C1 segment of cervical spinal cord (tissue), 14 donors: ENCODE data around the gene SNX6.
"Not testable (repeated sequence)": the region's sequence is repeated elsewhere in the genome, so short reads cannot be mapped to it uniquely, and the experiment has no call there.

Experiments used
- DNase-seq, 14 donors: peaks; one replicate each; lab custom pipeline; 2025; lab: John Stamatoyannopoulos, UW

SNX6 gene

DNA sequence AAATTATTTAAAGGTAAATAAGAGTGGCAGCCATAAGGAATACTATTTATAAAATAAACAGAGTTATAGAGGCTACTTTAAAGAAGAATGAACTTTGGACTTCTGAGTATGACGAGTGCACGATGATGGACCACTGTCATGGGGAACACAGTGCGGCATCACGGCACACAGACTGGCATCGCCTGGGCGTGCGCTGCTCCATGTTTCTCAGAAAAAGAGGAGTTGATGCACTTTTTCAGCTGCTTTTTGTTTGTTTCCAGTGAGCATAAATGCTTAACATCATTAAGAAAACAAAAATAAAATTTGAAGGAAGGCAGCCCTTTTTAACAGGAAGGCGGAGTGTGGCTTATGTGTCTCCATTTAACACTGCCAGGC is 67.2 kb downstream of the SNX6 start:
- DNase-seq, result no peak

DNA sequence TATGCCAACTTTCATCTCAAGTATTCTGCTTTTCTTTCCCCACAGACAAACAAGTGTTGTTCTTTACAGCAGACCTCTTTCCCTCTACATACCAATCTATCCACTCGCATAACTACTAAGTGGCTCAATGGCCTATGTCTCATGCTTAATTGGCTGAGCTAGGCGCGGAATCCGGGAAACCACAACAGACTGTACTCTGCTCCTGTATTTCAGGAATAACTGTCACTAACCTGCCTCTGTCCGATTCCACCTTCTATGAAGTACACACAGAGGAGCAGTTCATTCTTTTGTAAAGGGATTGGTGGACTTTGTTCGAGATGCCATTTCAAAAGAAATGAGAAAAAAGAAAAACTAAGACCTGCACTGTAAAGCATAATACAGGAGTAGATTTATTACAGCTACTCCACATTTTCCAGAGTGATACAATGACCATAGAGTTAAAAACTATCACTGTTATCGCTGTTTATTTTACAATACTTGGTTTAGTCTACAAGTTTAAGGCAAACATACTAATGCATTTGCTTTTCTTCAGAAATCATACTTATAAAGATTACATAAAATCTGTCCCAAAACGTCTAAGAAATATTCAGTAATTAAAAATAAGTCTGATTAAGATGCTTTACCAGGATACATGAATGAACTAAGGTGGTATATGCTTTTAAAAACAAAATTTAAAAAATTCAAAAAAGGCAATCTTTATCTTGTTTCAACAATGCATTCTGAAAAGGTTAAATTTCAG is 67.7 kb downstream of the SNX6 start:
- DNase-seq, result not testable (repeated sequence)

GRCh38 chr14:34556498-34556829 is 73.5 kb downstream of the SNX6 start:
- not testable (repeated sequence) for DNase-seq

- not testable (repeated sequence) for DNase-seq
Observed at GRCh38 chr14:34555583-34556497, 74.1 kb downstream of the SNX6 start.

- DNase-seq, result no peak
Observed at GRCh38 chr14:34554540-34555250, 75.3 kb downstream of the SNX6 start.

- not testable (repeated sequence) for DNase-seq
Observed at GRCh38 chr14:34549276-34549966, 80.5 kb downstream of the SNX6 start.

- DNase-seq, result no peak
Observed at GRCh38 chr14:34548472-34548981, 81.4 kb downstream of the SNX6 start.

DNA sequence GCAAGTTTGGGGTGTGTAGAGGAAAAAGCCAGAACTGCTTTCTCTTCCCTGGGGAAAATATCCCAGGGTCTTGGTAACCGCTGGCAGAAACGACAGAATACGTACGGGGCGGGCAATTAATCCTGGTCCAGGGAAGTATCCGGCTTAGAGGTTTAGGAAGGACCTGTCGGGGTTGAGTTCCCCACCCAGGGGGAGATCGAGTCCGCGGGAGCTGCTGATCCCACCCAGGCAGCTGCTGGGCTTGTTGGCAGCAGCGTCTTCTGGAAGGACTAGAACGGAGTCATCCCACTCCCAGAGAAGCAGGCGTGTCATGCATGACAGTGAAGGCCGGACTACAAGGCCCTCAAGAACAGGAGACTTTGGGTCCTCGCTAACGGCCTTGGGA is 82.8 kb downstream of the SNX6 start:
- not testable (repeated sequence) for DNase-seq

DNA sequence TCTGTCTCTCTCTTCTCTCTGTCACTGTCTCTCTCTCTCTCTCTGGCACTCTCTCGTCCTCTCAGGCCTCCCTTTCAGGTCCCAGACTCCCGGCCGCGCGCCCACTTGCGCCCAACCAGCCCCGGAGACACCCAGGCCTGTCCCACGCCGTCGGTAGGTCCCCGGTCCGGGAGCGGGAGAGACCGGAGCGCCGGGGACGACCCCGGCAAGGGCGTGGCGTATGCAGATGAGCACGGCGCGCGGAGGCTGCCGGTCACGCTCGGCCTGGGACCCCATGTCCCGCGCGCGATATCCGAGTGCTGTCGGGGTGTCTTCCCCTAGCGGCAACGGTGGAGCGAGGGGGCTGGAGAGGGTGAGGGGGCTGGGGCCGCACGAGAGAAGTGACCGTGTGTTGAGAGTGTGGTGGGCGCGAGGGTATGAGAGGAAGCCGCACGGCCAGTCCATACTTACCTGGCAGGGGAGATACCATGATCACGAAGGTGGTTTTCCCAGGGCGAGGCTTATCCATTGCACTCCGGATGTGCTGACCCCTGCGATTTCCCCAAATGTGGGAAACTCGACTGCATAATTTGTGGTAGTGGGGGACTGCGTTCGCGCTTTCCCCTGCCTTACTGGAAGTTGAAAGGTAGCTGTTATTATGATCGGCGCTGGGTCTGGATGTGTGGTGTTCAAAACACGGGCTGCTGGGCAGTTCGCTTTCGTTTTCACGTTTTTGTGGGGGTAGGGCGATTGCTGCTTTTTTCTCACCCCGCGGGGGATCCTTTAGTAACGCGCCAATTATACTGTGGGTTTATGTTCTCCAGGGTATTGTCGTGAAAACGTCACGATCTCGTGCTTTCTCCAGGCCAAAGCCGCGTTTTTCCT is 83.4 kb downstream of the SNX6 start:
- DNase-seq, result not testable (repeated sequence)

DNA sequence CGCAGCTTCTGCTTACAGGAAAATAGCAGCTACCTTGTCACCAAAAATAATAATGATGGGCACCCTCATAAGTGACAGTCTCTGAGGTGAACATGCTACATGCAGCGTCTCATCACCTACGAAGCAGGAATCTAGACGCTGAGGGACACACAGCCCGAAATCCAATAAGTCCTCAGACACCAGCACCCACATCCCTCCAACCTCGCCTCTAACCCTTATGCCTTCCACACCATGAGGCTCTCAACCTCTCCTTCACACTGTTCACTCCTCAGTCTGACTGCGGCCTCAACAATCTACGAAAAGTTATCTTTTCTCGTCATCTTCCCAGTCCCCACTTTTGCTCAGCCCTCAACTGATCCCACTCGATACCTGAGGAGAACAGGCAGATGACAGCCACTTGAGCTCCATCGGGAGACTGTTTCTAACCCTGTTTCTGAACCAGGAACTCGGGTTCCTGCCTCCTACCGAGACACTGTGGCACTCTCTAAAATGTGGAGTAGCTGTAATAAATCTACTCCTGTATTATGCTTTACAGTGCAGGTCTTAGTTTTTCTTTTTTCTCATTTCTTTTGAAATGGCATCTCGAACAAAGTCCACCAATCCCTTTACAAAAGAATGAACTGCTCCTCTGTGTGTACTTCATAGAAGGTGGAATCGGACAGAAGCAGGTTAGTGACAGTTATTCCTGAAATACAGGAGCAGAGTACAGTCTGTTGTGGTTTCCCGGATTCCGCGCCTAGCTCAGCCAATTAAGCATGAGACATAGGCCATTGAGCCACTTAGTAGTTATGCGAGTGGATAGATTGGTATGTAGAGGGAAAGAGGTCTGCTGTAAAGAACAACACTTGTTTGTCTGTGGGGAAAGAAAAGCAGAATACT is 89.5 kb downstream of the SNX6 start:
- DNase-seq, result not testable (repeated sequence)

DNA sequence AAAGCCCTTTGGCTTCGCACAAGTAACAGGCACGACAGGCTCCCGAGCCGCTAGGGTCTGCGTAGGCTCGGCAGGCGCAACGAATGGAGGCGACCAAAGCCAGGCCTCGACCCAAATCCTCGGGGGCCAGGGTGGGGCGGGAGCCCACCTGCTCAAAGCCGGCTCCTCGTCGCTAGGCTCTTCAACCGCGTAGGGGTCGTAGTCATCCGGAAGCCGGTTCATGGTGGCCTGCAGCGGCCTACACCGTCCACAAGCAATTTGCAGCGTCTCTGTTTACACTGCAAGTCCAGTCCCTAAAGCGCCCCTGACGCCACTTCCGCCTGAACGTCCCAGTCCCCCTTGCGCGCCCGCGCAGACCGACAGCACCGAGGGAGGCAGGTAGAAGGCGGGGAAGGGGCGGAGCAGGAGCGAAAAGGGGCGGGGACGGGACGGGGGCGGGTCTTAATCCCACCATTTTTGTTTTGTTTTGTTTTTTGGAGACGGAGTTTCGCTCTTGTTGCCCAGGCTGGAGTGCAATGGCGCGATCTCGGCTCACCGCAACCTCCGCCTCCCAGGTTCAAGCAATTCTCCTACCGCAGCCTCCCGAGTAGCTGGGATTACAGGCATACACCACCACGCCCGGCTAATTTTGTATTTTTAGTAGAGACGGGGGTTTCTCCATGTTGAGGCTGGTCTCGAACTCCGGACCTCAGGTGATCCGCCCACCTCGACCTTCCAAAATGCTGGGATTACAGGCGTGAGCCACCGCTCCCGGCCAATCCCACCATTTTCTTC is 90.4 kb downstream of the SNX6 start, which contains the start of gene EAPP:
TSS of gene EAPP (minus strand) at position 295 of the 774 bp plus-strand sequence. CDS start at position 222, 73 bp downstream.
- DNase-seq, result no peak

DNA sequence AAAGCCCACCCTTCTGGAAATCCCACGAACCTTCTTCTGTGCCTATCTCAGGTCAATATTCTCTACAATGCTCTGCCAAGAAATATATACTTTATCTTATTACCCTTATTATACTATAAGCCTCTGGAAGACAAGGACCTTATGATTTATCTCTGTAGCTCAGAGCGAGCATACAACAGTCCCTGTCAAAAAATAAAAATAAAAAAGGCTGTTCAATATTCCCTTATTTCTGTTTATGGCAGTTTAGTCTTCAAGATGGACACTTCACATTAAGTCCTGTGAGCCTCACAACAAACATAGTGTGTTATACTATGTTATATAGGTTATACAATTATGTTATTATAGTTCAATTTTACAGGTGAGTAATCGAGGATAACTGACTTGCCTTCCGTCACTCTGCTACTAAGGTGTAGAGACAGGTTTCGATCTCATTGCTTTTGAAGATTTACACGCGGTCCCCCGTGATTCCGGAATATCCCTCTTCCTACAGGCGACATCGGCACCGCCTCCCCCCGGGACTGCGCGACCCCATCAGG is 91.0 kb downstream of the SNX6 start:
- no peak for DNase-seq

DNA sequence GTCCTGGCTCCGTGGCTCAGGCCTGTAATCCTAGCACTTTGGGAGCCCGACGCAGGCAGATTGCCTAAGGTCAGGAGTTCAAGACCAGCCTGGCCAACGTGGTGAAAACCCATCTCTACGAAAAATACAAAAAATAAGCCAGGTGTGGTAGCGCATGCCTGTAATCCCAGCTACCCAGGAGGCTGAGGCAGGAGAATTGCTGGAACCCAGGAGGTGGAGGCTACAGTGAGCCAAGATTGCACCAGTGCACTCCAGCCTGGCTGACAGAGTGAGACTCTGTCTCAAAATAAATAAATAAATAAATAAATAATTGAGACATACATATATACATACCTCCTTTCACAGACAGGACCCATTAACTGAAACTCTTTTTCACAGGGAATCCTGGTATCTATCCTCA is 91.9 kb downstream of the SNX6 start:
- not testable (repeated sequence) for DNase-seq

DNA sequence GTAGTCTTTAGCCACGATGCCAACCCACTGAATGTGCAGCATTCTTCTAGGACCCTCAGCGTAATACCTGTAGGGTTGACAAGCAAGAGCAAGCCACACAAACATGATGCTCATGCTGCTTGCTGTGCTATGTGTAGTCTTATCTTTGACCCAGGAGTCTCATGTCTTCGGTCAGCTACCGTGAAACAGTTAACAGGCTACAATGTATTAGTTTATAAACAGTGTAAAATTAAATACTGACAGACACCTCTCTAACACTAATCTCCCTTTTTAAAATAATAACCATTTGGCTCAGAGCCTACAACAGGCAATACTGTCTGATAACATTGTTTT is 92.3 kb downstream of the SNX6 start:
- no peak for DNase-seq

- DNase-seq, result no peak
Observed at GRCh38 chr14:34536951-34537676, 92.8 kb downstream of the SNX6 start.

DNA sequence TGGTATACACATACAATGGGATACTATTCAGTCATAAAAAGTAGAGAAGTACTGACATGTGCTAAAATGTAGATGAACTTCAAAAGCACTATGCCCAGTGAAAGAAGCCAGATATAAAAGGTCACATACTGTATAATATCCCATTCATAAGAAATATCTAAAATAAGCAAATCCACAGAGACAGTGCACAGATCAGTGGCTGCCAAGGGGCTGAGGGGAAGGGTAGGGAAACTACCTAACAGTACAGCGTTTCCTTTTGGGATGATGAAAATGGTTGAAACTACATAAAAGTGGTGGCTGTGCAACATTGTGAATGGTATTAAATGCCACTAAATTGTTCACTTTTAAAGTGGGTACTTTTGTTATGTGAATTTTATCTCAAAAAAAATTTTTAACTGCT is 102.4 kb downstream of the SNX6 start:
- no peak for DNase-seq

DNA sequence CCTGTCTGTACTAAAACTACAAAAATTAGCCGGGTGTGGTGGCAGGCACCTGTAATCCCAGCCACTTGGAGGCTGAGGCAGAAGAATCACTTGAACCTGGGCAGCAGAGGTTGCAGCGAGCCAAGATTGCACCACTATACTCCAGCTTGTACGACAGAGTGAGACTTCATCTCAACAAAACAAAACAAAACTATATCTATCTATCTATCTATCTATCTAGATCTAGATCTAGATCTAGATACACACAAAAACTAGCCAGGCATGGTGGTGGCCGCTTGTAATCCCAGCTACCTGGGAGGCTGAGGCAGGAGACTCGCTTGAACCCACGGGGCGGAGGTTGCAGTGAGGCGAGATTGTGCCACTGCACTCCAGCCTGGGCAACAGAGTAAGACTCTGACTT is 105.7 kb downstream of the SNX6 start:
- not testable (repeated sequence) for DNase-seq

GRCh38 chr14:34522496-34522895 is 107.5 kb downstream of the SNX6 start:
- DNase-seq, result no peak
